Omental fat pad (tissue), 4 donors: ENCODE results near the gene BRME1. TPM values are rescaled to one million over a fixed set of nuclear protein-coding genes. Genes with fewer than 3 reads are reported as not detected.
A peak's percentile ranks its signal among the peaks of the same experiment; 100 is the strongest.

Experiments
- ATAC-seq: fragments of 150-250 bp; one replicate; pipeline ENCODE4 v1.9.1; 2016; ENCODE audit warnings: mild to moderate bottlenecking, moderate library complexity; ENCODE audit not compliant: low FRiP score
- DNase-seq: peaks from one replicate; pipeline ENCODE4 v3.0.0-alpha.2; 2019; ENCODE audit warnings: low spot score
- total RNA-seq, 4 donors: library from RNA; depleted of rRNA; stranded (reverse); fragments of >200 nt; gene quantifications; one replicate each; pipeline ENCODE4 v1.1.0, GENCODE V29; 2016
- TF ChIP-seq, protein P1 (sequence below), 3 donors: fragments of 450-650 bp; IDR thresholded peaks; one replicate each; pipeline ENCODE4 v1.5.1; 2016 to 2017; ENCODE audit warnings: antibody characterized with exemption in 3 of 3, mild to moderate bottlenecking in 3 of 3, moderate library complexity in 2 of 3

Gene BRME1
- total RNA-seq, 4 donors from 2014 or later: 0.46 to 0.95 TPM; not detected in 2

DNA sequence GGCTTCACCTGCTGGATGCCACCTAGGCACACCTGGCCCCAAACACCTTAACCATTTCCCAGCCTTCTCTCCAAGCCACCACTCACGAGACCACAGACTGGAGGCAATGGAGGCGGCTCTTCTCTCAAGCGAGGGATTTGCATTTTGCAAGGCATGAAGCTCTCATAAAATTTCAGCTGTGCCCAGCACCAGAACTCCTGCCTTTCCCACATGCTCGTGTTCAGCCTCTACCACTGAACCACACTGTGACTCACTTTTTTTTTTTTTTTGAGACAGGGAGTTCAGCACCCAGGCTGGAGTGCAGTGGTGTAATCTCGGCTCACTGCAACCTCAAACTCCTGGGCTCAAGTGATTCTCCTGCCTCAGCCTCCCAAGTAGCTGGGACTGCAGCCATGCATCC lies 18.4 kb downstream of the BRME1 start:
- ATAC-seq (no peak), DNase-seq (no peak)
- TF ChIP-seq, protein P1, sequence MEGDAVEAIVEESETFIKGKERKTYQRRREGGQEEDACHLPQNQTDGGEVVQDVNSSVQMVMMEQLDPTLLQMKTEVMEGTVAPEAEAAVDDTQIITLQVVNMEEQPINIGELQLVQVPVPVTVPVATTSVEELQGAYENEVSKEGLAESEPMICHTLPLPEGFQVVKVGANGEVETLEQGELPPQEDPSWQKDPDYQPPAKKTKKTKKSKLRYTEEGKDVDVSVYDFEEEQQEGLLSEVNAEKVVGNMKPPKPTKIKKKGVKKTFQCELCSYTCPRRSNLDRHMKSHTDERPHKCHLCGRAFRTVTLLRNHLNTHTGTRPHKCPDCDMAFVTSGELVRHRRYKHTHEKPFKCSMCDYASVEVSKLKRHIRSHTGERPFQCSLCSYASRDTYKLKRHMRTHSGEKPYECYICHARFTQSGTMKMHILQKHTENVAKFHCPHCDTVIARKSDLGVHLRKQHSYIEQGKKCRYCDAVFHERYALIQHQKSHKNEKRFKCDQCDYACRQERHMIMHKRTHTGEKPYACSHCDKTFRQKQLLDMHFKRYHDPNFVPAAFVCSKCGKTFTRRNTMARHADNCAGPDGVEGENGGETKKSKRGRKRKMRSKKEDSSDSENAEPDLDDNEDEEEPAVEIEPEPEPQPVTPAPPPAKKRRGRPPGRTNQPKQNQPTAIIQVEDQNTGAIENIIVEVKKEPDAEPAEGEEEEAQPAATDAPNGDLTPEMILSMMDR (IDR thresholded peaks at IDR 0.05): no peak

DNA sequence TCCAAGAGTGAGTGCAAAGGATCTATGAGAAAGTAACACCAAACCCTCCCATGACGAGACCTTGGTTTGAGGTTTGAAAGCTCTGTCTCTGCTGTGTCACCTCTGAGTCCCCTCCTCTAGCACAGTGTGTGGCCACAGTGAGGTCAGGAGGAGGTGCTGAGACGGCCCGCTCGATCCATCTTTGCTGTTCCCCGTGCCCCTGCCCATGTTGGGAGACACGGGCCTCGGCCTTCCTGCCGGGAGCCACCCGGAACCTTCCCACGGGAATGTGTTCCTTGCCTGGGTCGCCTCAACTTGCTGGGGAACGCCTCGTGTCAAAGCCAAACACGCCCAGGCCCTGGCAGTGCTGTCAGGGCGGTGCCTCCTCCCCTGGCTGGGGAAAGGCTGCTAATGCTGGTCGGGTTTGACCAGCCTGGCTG lies 18.9 kb downstream of the BRME1 start:
- ATAC-seq: no peak
- no peak for DNase-seq
- TF ChIP-seq, protein P1 (IDR thresholded peaks at IDR 0.05): no peak

DNA sequence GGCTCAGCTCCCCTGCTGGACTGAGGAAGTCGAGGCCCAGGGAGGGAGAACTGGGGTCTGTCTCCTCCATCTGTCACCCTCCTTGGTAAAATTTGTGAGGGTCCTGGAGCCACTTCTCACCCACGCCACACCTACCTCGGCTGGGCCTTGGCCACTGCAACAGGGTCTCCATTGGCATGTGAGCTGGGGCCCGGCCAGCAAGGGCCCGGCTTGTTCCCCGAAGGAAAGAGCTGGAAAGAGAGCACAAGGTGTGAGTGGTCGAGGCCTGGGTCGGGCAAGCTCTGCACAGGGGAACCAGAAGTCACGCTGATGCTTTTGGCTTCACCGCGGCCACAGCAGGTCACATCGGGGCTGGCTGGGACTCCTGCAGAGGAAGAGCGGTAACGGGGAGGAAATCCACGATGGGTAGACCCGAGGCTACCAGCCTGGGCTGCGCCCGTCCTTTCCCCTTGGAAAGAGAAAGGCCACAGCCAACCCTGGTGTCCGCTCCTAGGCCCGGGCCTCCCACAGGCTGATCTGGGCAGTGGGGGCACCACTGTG lies 20.0 kb downstream of the BRME1 start:
- ATAC-seq: no peak

DNA sequence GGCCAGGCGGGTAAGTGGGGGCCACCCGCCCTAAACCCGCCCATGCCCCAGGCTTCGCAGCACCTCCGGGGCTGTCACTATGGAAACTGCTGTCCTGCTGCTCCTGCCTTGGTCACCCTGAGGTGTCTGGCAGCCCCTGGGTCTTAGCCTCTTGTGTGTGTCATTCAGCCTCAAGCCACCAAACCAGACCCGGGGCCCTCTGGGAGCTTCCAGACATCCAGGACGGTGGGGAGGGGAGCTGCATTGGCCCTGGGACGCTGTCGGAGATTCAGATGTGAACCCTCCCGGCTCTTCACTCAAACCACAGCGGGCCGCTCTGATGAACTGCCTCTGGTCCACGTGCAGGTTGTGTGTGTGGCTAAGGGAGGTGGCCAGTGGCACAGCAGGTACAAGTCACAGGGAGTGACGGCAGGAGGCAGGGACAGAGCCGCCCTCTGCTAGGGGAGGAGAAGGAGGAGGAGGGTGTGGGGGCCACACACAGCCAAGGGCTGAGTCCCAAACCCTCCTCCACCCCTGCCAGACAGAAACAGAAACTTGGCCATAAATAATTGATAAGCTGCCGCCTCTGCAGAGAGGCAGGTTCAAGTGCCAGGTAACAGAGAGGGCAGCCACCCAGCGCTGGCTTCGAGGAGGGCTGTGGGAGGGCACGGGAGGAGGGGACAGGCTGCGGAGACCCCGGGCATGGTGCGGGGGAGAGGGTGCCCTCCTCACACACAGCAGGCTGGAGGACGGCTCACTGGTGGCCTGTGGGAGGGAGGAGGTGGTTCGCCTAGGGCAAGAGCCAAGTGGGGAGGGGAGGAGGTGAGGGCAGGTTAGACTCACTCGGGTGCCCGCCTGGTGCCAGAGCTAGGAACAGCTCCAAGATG lies 21.0 kb downstream of the BRME1 start:
- peak; percentile 4 for ATAC-seq
- TF ChIP-seq, protein P1 (IDR thresholded peaks at IDR 0.05): no peak
- no peak for DNase-seq

More for the DNA sequence above, 20.0 kb downstream of the BRME1 start:
- TF ChIP-seq, protein P1 (IDR thresholded peaks at IDR 0.05): no peak
- DNase-seq: no peak

DNA sequence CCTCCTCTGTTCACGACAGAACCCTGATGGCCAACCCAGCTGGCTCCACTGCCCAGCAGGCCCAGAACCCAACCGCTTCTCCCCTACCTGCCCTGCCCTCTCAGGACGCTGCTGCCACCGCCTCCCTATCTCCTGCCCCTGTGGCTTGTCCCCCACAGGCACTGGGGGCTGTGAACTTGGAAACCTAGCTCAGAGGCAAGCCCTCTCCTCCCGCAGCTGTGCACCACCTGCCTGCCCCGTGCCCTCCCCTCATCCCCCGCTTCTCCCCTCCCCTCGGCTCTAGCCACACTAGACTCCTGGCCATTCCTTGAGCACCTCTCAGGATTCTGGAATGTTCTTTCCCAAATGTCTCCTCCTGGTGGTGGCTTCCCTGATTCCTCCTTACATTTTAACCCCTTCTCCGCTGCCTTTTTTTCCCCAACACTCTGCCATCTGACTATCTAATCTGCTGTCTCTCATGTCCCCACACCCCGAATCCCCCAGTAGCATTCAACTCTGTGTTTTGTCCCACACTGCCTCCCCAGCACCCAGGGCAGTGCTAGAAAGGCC lies 22.3 kb downstream of the BRME1 start:
- no peak for ATAC-seq
- TF ChIP-seq, protein P1 (IDR thresholded peaks at IDR 0.05): no peak
- no peak for DNase-seq

DNA sequence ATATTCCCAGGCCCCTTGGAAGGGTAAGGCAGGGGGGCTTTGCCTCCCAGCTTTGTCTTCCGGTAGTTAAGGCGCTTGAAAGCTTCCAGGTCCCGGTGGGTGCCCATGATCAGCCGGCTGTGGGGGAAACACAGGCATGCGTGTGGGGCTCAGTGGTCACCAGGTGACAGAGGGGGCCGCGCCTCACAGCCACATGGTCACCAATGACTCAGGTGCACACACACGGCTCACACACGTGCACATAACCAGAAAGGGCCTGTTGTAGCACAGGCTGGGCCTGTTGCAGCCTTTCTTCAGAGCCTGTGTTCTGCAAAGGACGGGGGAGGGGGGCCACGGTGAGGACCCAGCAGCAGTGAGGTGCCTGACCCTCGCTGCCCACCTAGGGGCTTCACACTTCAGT lies 23.1 kb downstream of the BRME1 start:
- TF ChIP-seq, protein P1 (IDR thresholded peaks at IDR 0.05): no peak
- ATAC-seq: no peak
- DNase-seq: no peak
